HEK293 (cell line): Measurements from ENCODE around the gene WAC.

Experiments
- BCL11B ChIP-seq: fragments of 450-650 bp; formaldehyde crosslinking; IDR thresholded peaks from 2 replicates; pipeline ENCODE4 v1.5.1; 2016; ENCODE audit warnings: low read depth, missing biosample characterization, missing genetic modification characterization
- BCL6B ChIP-seq: fragments of 450-650 bp; formaldehyde crosslinking; IDR thresholded peaks from 2 replicates; pipeline ENCODE4 v1.5.1; 2017; ENCODE audit warnings: missing biosample characterization, missing genetic modification characterization
- KLF10 ChIP-seq: fragments of 450-650 bp; IDR thresholded peaks from 2 replicates; pipeline ENCODE4 v1.5.1; 2018; ENCODE audit warnings: missing biosample characterization, mild to moderate bottlenecking, missing genetic modification characterization
- KLF16 ChIP-seq: fragments of 450-650 bp; formaldehyde crosslinking; IDR thresholded peaks from 2 replicates; pipeline ENCODE4 v1.5.1; 2017; ENCODE audit warnings: missing biosample characterization, missing genetic modification characterization
- MZF1 ChIP-seq: fragments of 450-650 bp; formaldehyde crosslinking; IDR thresholded peaks from 2 replicates; pipeline ENCODE4 v1.5.1; 2017; ENCODE audit warnings: missing biosample characterization, missing genetic modification characterization, borderline replicate concordance
- SETDB1 ChIP-seq: IDR thresholded peaks from one replicate; pipeline ENCODE4 v1.6.1; 2017; ENCODE audit warnings: mild to moderate bottlenecking, low read length, moderate library complexity, mixed read lengths; ENCODE audit not compliant: insufficient read length
- WT1 ChIP-seq: fragments of 450-650 bp; formaldehyde crosslinking; IDR thresholded peaks from 2 replicates; pipeline ENCODE4 v1.5.1; 2016; ENCODE audit warnings: missing biosample characterization, missing genetic modification characterization
- ZBTB6 ChIP-seq: fragments of 450-650 bp; formaldehyde crosslinking; IDR thresholded peaks from 2 replicates; pipeline ENCODE4 v1.5.1; 2017; ENCODE audit warnings: missing biosample characterization, missing genetic modification characterization
- ZBTB7A ChIP-seq: fragments of 450-650 bp; formaldehyde crosslinking; IDR thresholded peaks from 2 replicates; pipeline ENCODE4 v1.5.1; 2016; ENCODE audit warnings: low read depth, missing biosample characterization, missing genetic modification characterization
- ZFP37 ChIP-seq: fragments of 450-650 bp; formaldehyde crosslinking; IDR thresholded peaks from 2 replicates; pipeline ENCODE4 v1.5.1; 2016; ENCODE audit warnings: missing biosample characterization, missing genetic modification characterization
- ZNF10 ChIP-seq: fragments of 450-650 bp; formaldehyde crosslinking; IDR thresholded peaks from 2 replicates; pipeline ENCODE4 v1.5.1; 2017; ENCODE audit warnings: missing biosample characterization, missing genetic modification characterization
- ZNF157 ChIP-seq: fragments of 450-650 bp; formaldehyde crosslinking; IDR thresholded peaks from 2 replicates; pipeline ENCODE4 v1.5.1; 2016; ENCODE audit warnings: missing biosample characterization, missing genetic modification characterization
- ZNF18 ChIP-seq: fragments of 450-650 bp; formaldehyde crosslinking; IDR thresholded peaks from 2 replicates; pipeline ENCODE4 v1.5.1; 2016; ENCODE audit warnings: missing biosample characterization, missing genetic modification characterization
- ZNF19 ChIP-seq: fragments of 450-650 bp; formaldehyde crosslinking; IDR thresholded peaks from 2 replicates; pipeline ENCODE4; 2016; ENCODE audit warnings: missing biosample characterization, missing genetic modification characterization, low read depth
- ZNF202 ChIP-seq: fragments of 450-650 bp; formaldehyde crosslinking; IDR thresholded peaks from 2 replicates; pipeline ENCODE4 v1.5.1; 2016; ENCODE audit warnings: missing biosample characterization, missing genetic modification characterization, borderline replicate concordance
- ZNF26 ChIP-seq: fragments of 450-650 bp; formaldehyde crosslinking; IDR thresholded peaks from 2 replicates; pipeline ENCODE4 v1.5.1; 2016; ENCODE audit warnings: missing biosample characterization, missing genetic modification characterization
- ZNF280D ChIP-seq: fragments of 450-650 bp; formaldehyde crosslinking; IDR thresholded peaks from 2 replicates; pipeline ENCODE4 v1.5.1; 2016; ENCODE audit warnings: missing biosample characterization, missing genetic modification characterization
- ZNF354C ChIP-seq: fragments of 450-650 bp; formaldehyde crosslinking; IDR thresholded peaks from 2 replicates; pipeline ENCODE4 v1.5.1; 2016; ENCODE audit warnings: missing biosample characterization, missing genetic modification characterization, low read depth, borderline replicate concordance
- ZNF514 ChIP-seq: fragments of 450-650 bp; formaldehyde crosslinking; IDR thresholded peaks from 2 replicates; pipeline ENCODE4 v1.5.1; 2016; ENCODE audit warnings: missing biosample characterization, missing genetic modification characterization
- ZNF549 ChIP-seq: fragments of 450-650 bp; IDR thresholded peaks from 2 replicates; pipeline ENCODE4 v1.5.1; 2018; ENCODE audit warnings: missing biosample characterization, missing genetic modification characterization, mild to moderate bottlenecking, inconsistent platforms, moderate library complexity
- ZNF560 ChIP-seq: fragments of 450-650 bp; formaldehyde crosslinking; IDR thresholded peaks from 2 replicates; pipeline ENCODE4 v1.5.1; 2017; ENCODE audit warnings: missing biosample characterization, missing genetic modification characterization, borderline replicate concordance
- ZNF571 ChIP-seq: fragments of 450-650 bp; formaldehyde crosslinking; IDR thresholded peaks from 2 replicates; pipeline ENCODE4 v1.5.0; 2017; ENCODE audit warnings: missing biosample characterization, missing genetic modification characterization
- ZNF585B ChIP-seq: fragments of 450-650 bp; formaldehyde crosslinking; IDR thresholded peaks from 2 replicates; pipeline ENCODE4 v1.5.1; 2016; ENCODE audit warnings: missing biosample characterization, missing genetic modification characterization
- ZNF621 ChIP-seq: fragments of 450-650 bp; formaldehyde crosslinking; IDR thresholded peaks from 2 replicates; pipeline ENCODE4 v1.5.1; 2017; ENCODE audit warnings: missing biosample characterization, missing genetic modification characterization
- ZNF623 ChIP-seq: fragments of 450-650 bp; formaldehyde crosslinking; IDR thresholded peaks from 2 replicates; pipeline ENCODE4 v1.5.1; 2016; ENCODE audit warnings: missing biosample characterization, missing genetic modification characterization
- ZNF626 ChIP-seq: fragments of 450-650 bp; sonication (Bioruptor Pico); formaldehyde crosslinking; IDR thresholded peaks from 2 replicates; pipeline ENCODE4 v1.5.1; 2018; ENCODE audit warnings: missing biosample characterization, missing genetic modification characterization, inconsistent platforms
- ZNF692 ChIP-seq: fragments of 450-650 bp; formaldehyde crosslinking; IDR thresholded peaks from 2 replicates; pipeline ENCODE4 v1.5.1; 2016; ENCODE audit warnings: missing biosample characterization, missing genetic modification characterization
- ZNF701 ChIP-seq: fragments of 450-650 bp; formaldehyde crosslinking; IDR thresholded peaks from 2 replicates; pipeline ENCODE4 v1.5.1; 2016; ENCODE audit warnings: missing biosample characterization, missing genetic modification characterization
- ZNF76 ChIP-seq: fragments of 450-650 bp; formaldehyde crosslinking; IDR thresholded peaks from 2 replicates; pipeline ENCODE4; 2016; ENCODE audit warnings: low read depth, missing biosample characterization, missing genetic modification characterization, borderline replicate concordance
- ZNF791 ChIP-seq: fragments of 450-650 bp; formaldehyde crosslinking; IDR thresholded peaks from 2 replicates; pipeline ENCODE4 v1.5.1; 2016; ENCODE audit warnings: missing biosample characterization, missing genetic modification characterization
- ZNF843 ChIP-seq: fragments of 450-650 bp; formaldehyde crosslinking; IDR thresholded peaks from 2 replicates; pipeline ENCODE4 v1.5.1; 2016; ENCODE audit warnings: missing biosample characterization, missing genetic modification characterization

The WAC gene

GRCh38 chr10:28533571-28534304 is 820 bp downstream of the WAC start (continued):
- TF ChIP-seq ZNF280D (tag by site-specific recombination), result no peak
- TF ChIP-seq ZFP37 (tag by site-specific recombination), result peak; percentile 50; the same call in 1 of the 2 replicates
- no peak for TF ChIP-seq ZNF701 (tag by site-specific recombination)
- peak; percentile 56; the same call in 1 of the 2 replicates for TF ChIP-seq KLF16 (tag by site-specific recombination)
- TF ChIP-seq ZNF10 (tag by site-specific recombination), result no peak
- no peak for TF ChIP-seq ZNF623
- no peak for TF ChIP-seq ZNF354C (tag by site-specific recombination)
- no peak for TF ChIP-seq ZNF571 (tag by site-specific recombination)
- TF ChIP-seq ZNF549 (tag by site-specific recombination), result no peak
- TF ChIP-seq ZNF514 (tag by site-specific recombination), result no peak
- TF ChIP-seq ZNF621 (tag by site-specific recombination), result no peak
- TF ChIP-seq ZNF843 (tag by site-specific recombination), result peak; percentile 23; the same call in 1 of the 2 replicates
- no peak for TF ChIP-seq BCL11B (tag by site-specific recombination)
- TF ChIP-seq ZBTB6 (tag by site-specific recombination), result no peak
- TF ChIP-seq ZNF18, result no peak
- no peak for TF ChIP-seq ZNF19 (tag by site-specific recombination)
- peak; percentile 27; the same call in 1 of the 2 replicates for TF ChIP-seq MZF1 (tag by site-specific recombination)
- no peak for TF ChIP-seq ZNF626
- TF ChIP-seq ZNF26 (tag by site-specific recombination), result no peak
- TF ChIP-seq BCL6B, result no peak
- no peak for TF ChIP-seq KLF10 (tag by site-specific recombination)
- TF ChIP-seq SETDB1, result no peak
- peak; percentile 23; the same call in 1 of the 2 replicates for TF ChIP-seq ZNF76 (tag by site-specific recombination)
- no peak for TF ChIP-seq ZNF157
- no peak for TF ChIP-seq WT1
- TF ChIP-seq ZNF202 (tag by site-specific recombination), result no peak
- no peak for TF ChIP-seq ZNF791
- TF ChIP-seq ZNF692 (tag by site-specific recombination), result no peak
- TF ChIP-seq ZBTB7A (tag by site-specific recombination), result no peak
- no peak for TF ChIP-seq ZNF560 (tag by site-specific recombination)
- TF ChIP-seq ZNF585B (tag by site-specific recombination), result no peak
